GM19193 (cell line): ENCODE measurements around the gene GMEB2.

Experiments
- POLR2A ChIP-seq: IDR thresholded peaks from 4 replicates; pipeline ENCODE4 v1.6.1; 2011; ENCODE audit not compliant: insufficient read depth, insufficient read length; ENCODE audit errors: extremely low read depth

GMEB2 gene

GRCh38 chr20:63625771-63626423 lies 1.0 kb downstream of the GMEB2 start:
- TF ChIP-seq POLR2A, result peak; percentile 70

- no peak for TF ChIP-seq POLR2A
Measured at GRCh38 chr20:63624486-63624885, 2.4 kb downstream of the GMEB2 start.

DNA sequence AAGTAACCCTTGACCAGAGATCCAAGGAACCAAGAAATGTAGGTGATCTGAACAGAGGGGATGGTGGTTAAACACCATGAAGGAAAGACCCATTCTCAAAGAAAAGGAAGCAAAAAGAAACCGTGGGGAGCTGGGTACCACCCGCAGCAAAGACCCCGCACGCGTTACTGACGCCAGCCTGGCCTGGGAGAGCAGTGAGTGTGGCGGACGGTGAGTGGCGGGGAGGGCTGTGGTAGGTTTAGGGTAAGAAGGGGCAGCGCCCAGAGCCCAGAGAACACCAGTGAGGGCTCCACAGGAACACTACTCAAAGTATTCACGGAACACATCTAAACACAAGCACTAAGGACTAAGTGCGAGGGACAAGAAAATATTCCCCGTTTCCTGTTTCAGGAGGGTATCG lies 4.2 kb downstream of the GMEB2 start:
- no peak for TF ChIP-seq POLR2A

GRCh38 chr20:63622096-63622495 lies 4.8 kb downstream of the GMEB2 start:
- TF ChIP-seq POLR2A, result no peak

DNA sequence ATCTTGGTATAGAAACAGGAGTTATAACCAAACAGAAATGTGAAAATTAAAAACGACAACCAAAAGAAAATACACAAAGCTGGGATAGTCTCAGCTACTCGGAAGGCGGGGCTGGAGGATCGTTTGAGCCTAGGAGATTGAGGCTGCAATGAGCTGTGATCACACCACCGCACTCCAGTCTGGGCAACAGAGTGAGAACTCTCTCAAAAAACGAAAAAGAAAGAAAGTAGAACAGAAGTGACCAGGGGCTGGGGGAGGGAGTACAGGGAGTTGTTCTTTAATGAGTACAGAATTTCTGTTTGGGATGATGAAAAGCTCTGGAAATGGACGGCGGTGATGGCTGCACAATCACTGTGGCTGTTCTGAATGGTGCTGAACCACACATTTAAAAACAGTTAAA lies 5.9 kb downstream of the GMEB2 start:
- no peak for TF ChIP-seq POLR2A

DNA sequence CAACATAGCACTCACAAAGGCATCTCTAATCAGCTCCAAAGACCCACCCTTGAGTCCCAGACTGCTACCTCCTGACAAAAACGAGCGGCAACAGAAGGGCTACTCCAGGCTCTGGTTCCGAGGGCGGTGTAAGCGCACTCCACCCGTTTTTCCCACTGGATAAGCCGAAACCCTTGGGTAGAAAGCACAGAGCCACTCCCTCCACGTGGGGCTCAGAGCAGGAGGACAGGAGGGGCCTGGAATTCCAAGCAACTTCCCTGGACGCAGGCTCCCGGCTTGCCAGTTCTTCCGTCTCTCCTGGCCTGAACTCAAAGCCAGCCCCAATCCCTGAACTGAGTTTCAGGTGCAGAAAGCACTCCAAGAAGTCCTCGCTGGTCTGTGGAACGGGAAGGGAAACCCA lies 7.4 kb downstream of the GMEB2 start:
- TF ChIP-seq POLR2A, result no peak

DNA sequence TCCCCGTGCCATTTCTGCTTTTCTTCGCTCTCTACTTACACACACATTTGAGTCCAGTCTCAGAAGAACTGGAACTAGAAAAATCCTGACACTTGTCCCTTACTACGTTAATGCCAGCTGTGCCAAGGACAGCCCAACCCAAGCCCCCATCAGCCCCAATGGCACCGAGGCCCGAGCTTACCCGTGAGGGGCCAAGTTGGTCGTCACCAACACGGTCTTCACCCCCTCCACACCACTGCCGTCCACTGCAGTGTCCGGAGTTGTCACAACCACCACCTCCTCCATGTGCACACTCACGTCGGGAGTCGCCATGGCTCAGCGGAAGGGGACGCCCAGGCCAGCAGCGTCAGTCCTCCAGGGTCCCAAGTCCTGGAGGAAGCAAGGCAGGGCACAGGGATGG lies 7.8 kb downstream of the GMEB2 start:
- TF ChIP-seq POLR2A, result no peak

DNA sequence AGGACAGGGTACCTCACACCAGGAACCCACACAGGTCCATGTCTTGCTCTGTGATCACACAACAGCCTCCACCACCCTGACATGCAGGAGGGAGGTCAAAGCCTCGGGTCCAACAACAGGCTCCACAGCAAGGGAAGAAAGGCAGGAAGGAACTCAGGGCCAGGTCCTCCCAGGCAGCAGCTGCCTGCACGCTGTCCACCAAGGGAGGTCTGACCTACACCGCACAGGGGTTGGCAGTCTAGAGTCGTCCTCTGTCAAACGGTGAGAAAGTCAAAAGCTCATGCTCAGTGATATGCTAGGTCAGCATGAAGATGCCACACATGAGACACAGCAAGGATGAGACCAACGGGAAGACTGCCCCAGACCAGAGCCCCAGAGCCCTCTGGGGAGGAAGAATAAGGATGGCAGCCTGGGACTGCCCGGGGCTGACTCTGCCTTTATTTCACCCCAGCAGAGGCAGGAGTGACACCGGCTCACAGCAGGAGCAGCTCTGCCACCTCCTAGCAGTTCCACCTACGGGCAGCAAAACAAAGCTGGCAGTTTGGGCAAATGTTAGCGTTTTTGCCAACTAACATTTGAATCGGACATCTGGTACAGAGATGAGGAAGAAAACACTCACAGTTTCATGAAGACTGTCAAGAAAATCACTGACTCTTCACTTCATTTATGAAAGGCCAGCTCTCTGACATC lies 8.5 kb downstream of the GMEB2 start:
- TF ChIP-seq POLR2A, result no peak

GRCh38 chr20:63617876-63618265 lies 9.0 kb downstream of the GMEB2 start:
- no peak for TF ChIP-seq POLR2A

DNA sequence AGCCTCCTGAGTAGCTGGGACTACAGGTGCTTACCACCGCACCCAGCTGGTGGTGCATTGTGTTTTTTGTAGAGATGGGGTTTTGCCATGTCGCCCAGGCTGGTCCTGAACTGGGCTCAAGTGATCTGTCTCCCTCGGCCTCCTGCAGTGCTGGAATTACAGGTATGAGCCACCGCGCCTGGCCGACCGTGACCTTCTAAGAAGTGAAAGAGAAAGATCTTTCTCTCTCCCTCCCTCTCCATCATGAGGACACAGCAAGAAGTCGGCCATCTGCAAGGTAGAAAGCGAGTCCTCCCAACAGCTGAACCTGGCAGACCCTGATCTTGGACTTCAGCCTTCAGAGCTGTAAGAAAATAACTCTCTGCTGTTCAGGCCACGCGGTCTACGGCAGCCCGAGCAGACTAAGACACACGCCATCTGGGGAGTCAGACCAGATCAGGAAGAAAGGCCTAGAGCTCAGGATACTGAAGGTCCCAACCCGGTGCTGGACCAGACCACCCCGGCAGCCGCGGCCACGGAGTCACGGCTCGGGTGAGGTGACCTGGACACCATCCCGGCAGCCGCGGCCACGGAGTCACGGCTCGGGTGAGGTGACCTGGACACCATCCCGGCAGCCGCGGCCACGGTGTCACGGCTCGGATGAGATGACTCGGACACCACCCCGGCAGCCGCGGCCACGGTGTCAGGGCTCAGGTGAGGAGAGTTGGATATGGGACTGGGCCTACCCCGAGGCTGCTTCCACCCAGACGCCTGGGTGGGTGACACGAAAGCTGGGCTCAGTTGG lies 9.6 kb downstream of the GMEB2 start:
- no peak for TF ChIP-seq POLR2A

DNA sequence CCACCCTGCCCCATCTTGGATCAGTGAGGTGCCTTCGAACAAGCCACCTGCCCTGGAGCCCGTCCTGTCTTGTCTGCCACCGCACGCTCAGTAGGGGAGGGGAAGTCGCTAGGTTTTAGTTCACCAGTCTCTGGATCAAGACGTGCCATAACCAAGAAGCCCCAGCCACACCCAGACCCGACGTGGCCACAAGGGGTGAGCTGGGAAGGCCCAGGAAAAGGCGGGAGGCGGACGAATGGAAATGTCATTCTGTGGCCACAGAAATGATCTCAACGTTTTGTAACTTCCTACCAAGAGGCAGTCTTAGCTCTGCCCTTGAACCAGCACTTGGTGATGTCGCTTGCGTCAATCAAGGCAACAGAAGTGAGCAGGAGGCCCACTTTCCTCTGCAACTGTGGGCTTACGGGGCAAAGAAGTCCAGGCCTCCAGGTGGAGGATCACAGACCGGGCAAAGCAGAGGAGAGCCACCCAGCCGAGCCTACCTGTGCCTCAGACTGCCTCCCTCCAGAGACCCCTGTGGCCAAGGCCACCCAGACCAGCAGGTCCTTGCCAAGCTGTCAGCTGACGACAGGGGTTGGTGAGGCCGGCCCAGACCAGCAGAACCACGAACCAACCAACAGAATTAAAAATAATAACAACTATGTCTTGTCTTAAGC lies 14.5 kb downstream of the GMEB2 start:
- TF ChIP-seq POLR2A, result no peak

DNA sequence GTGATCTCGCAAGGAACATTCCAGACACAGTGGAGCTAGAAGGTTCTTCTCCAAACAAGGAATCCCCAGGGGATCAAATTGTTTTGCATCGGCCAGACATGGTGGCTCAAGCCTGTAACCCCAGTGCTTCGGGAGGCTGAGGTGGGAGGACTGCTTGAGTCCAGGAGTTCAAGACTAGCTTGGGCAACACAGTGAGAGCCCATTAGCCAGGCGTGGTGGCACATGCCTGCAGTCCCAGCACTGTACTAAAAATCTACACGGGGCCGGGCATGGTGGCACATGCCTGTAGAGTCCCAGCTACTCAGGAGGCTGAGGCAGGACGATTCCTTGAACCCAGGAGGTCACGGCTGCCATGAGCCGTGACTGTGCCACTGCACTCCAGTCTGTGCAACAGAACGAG lies 15.3 kb downstream of the GMEB2 start:
- no peak for TF ChIP-seq POLR2A

DNA sequence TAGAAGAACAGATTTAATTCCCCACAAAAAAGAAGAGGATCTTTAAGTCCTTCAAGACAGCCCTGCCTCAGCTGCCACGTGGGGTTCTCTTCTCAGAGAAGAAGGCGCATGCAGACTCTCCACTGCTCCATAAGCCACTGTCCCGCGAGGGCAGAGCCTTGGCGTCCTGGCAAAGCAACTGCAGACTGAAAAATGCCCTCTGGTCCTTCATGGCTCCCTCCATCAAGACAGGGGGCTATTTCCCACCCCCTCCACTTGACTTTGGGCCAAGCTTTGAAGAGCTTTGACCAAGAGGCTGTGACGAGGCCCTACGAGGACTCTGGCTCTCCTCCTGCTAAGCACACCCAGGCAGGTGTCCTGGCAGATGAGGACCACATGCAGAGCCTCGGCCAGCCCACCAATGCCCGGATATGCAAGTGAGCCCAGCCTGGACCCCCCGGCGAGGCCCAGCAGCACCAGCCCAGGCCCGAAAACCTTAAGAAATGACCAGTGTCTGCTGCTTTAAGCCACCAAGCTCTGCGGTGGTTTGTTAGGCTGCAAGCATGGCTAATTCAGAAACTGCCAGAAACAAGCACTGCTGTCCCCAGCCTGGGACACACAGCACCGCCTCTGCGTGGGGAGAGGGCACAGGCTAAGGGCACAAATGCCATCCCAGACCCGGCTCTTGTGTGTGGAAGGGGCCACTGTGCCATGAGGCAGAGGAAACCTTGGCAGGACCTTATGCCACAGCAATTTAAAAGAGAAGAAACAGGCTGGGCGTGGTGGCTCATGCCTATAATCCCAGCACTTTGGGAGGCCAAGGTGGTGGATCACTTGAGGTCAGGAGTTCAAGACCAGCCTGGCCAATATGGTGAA lies 16.1 kb downstream of the GMEB2 start:
- no peak for TF ChIP-seq POLR2A

DNA sequence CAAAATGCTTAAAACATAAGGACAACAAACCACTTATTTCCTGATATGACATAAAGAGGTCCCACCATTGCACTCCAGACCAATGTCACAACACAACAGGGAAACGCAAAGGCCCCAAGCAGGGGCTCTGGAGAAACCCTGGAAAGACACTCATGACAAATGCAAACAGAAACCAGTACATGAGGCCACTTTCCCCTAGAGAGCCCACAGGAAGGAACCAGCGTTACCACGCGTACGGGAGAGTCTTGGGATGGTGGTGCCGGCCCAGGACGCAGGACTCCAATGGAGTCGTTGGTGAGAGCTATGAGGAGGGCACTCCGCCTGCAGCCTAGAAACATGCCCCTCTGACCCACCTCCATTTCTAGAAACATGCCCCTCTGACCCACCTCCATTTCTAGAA lies 20.2 kb downstream of the GMEB2 start:
- TF ChIP-seq POLR2A, result no peak
